ENCODE measurements around the gene GCSH. TPM values are rescaled to one million over a fixed set of nuclear protein-coding genes. Genes with fewer than 3 reads are reported as not detected.
A peak's percentile ranks its signal among the peaks of the same experiment; 100 is the strongest.
"Not testable (repeated sequence)": the region's sequence is repeated elsewhere in the genome, so short reads cannot be mapped to it uniquely, and the experiment has no call there.

Gene GCSH
- total RNA-seq, result 9.2 and 29.8 TPM in 2 replicates

- peak; percentile 99 for DNase-seq
These were observed at the start of gene GCSH for GRCh38 chr16:81095953-81096714. Gene GCSH, minus strand, starts transcription at chr16:81096395. Its CDS starts 117 bp downstream, at chr16:81096278.

GRCh38 chr16:81143921-81144471 lies 47.8 kb upstream of the GCSH start:
- DNase-seq, result no peak

DNA sequence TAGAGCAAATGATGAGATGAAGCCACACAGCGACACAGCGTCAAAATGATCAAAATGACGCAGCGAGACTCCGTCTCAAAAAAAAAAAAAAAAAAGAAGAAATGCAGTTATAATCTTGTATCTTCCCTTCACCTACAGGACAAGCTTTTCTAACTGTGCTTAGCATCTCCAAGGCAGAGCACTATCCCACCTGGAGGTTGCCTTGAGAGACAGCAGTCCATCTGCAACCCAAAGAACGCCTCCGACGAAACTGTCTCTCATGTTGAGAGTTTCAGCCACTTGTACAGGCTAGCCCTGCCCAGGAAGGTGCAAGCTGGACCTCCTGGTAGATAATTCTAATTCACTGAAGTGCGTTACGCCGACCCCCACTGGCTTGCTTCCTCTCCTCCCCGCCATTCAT lies 46.7 kb upstream of the GCSH start:
- DNase-seq, result no peak

- peak; percentile 23 for DNase-seq
These were observed 45.0 kb upstream of the GCSH start for GRCh38 chr16:81140930-81141780.

DNA sequence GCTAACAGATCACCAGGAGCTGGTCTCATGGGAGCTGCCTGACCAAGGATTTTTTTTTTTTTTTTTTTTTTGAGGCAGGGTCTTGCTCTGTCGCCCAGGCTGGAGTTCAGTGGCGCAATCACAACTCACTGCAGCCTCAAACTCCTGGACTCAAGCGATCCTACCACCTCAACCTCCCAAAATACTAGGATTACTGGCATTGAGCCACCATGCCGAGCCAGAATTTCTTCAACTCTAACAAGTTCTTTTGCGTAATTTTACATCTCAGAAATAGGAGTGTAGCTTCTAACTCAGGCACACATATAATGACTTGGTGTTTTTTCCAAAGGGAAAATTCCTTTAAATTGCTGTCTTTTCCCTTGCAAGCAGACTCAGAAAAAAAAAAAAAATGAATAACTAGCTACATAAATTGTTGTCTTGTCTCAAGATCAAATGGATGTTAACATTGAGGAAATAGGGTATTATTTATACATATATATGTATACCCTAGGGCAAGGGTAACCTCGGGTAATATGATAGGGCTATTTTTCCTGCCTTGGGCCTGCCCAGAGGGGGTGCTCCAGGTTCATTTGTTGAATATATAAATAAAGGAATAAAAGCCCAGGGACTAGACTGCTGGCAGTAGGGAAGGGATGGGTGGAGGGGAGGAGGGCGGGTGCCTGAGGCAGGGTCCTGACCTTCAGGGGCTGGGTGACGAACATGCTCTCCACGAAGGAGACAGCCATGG lies 42.8 kb upstream of the GCSH start:
- no peak for DNase-seq

GRCh38 chr16:81137754-81138153 lies 41.6 kb upstream of the GCSH start:
- DNase-seq, result no peak

- no peak for DNase-seq
These were observed 40.5 kb upstream of the GCSH start for GRCh38 chr16:81136390-81137335.

DNA sequence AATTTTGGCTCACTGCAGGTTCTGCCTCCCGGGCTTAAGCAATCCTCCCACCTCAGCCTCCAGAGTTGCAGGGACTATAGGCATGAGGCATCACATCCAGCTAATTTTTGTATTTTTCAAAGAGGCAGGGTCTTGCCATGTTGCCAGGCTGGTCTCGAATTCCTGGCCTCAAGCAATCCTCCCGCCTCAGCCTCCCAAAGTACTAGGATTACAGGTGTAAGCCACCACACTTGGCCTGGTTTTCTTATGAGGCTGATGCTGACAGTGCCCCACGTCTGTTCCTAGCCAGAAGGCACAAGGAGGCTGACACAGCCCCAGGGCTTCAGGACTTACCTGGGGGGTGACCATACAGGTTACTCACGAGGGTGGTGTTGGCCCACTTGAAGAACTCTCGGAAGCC lies 33.9 kb upstream of the GCSH start:
- no peak for DNase-seq

DNA sequence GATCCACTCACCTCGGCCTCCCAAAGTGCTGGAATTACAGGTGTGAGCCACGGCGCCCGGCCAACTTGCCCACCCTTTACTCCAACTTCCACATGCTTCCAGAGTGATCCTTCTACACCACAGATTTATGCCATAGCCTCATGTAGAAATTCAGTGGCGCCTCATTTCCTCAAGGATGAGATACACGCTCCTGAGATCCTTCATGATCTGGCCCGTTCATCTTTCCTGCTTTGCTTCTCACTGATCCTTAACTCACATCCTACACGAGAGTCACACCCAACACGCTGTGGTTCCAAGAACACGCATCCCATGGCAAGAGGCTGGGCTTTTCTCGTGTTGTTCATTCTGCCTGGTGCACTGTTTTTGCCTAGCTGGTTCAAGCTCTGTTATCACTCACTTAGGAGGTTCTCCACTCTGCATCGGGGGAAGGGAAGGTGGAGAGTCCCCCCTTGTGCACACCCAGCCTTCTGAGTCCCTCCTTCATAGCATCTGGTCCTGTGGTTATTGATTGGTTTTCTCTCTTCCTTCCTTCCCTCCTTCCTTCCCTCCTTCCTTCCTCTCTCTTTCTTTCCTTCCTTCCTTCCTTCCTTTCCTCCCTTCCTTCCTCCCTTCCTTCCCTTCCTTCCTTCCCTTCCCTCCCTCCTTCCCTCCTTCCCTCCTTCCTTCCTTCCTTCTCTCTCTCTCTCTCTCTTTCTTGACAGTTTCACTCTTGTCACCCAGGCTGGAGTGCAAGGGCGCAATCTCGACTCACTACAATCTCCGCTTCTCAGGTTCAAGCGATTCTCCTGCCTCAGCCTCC lies 32.7 kb upstream of the GCSH start:
- no peak for DNase-seq

- no peak for DNase-seq
These were observed 30.9 kb upstream of the GCSH start for GRCh38 chr16:81127051-81127450.

DNA sequence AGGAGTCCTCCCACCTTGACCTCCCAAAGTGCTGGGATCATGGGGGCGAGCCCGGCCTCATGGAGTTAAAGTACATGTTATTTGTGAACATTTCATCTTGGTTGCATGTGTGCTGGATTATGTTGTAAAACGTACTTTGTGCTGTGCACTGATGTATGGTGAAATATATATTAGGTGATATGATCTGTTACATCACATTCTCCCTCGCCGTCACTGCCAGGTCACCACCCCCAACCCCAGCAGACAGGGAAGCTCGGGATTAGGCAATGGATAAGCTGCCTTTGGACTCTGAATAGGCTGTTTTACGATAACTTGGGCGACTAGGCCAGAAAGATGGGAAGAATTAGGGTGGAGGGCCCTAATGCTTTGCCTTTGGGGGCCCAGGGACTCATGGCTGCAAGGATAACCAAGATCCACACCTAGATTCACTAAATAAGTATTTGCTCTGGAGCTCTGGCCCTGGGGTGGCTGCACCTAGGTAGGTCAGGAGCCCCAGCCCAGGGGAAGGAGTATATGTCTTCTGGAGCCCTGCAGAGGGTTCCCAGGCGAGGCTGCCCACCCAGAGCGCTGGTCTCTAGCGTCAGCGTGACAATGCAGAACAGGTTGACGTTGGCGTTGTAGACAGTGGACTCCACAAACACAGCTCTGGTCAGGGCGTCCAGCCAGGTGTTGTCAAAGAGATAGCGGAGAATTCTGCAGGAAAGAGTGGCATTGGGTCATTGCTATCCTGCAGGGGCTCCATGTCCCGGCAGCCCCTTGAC lies 27.1 kb upstream of the GCSH start:
- DNase-seq, result no peak

- DNase-seq, result no peak
These were observed 25.3 kb upstream of the GCSH start for GRCh38 chr16:81121474-81121990.

DNA sequence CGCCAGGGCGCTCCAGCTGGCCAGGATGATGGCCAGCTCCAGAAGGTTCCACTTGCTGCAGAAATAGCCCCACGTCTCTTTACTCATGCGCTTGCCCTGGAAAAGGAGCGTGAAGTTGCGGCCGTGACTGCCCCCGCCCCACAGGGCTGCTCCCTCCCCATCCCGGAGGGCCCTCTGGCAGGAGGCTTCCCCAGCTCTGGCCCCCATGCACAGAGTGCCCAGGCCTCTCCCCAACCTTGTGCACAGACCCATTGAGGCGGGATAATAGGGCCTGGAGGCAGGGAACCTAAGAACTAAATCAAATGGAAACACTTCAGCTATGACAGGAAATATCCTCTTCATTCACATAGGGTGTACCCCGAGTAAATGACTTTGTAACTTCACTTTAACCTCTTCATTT lies 21.2 kb upstream of the GCSH start:
- DNase-seq, result no peak

DNA sequence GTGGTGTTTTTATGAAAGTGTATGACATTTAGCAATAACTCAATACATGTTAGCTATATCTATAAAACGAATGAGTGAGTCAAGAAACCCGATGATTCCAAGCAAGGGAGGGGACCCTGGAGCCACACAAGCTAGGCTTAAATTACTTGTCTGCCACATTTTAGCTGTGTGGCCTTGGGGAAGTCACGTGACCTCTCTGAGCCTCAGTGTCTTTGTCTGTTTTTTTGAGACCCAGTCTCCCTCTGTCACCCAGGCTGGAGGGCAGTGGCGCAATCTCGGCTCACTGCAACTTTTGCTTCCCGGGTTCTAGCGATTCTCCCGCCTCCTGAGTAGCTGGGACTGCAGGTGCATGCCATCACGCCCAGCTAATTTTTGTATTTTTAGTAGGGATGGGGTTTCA lies 20.1 kb upstream of the GCSH start:
- no peak for DNase-seq

GRCh38 chr16:81112453-81112852 lies 16.3 kb upstream of the GCSH start:
- no peak for DNase-seq

DNA sequence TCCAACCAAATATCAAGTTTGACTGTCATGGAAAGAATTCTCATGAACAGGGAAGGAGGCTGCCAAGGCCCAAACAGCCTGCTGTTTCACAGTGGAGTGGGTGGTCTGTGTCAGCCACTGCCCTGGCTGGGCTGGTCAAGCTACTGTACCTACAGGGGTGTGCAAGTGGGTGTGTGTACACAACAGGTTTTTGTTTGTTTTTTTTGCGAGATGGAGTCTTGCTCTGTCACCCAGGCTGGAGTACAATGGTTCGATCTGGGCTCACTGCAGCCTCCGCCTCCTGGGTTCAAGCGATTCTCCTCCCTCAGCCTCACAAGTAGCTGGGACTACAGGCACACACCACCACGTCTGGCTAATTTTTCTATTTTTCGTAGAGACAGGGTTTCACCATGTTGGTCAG lies 13.1 kb upstream of the GCSH start:
- DNase-seq, result not testable (repeated sequence)

- DNase-seq, result no peak
These were observed 11.3 kb upstream of the GCSH start for GRCh38 chr16:81107511-81107910.

DNA sequence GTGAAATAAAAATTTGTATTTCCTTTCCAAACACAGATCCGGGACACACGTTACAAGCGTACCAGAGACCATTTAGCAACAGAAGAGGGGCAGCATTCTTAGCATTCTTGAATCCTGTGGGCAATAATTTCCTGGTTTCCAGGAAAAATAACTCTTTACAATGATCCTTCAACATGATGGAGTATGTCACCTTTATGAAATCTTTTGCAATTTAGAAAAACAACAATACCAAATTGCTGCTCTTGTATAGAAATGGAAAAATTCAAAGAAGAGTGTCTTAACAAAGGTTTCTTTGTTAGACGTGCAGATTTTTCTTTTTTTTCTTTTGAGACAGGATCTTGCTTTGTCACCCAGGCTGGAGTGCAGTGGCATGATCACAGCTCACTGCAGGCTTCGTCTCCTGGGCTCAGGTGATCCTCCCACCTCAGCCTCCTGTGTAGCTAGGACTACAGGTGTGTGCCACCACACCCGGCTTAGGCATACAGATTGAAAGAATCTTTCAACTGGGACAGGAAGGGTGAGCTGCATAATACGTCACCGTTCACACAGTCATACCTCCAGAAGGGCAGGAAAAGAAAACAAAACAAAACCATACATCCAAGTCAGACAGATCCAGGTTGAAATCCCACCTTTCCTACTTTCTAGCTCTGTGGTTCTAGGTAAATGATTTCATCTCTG lies 10.8 kb upstream of the GCSH start:
- no peak for DNase-seq

- DNase-seq, result no peak
These were observed 9.8 kb upstream of the GCSH start for GRCh38 chr16:81105946-81106345.
